Measurements from ENCODE around the gene SLC25A26.
"Not testable (repeated sequence)": the region's sequence is repeated elsewhere in the genome, so short reads cannot be mapped to it uniquely, and the experiment has no call there.

Gene SLC25A26

DNA sequence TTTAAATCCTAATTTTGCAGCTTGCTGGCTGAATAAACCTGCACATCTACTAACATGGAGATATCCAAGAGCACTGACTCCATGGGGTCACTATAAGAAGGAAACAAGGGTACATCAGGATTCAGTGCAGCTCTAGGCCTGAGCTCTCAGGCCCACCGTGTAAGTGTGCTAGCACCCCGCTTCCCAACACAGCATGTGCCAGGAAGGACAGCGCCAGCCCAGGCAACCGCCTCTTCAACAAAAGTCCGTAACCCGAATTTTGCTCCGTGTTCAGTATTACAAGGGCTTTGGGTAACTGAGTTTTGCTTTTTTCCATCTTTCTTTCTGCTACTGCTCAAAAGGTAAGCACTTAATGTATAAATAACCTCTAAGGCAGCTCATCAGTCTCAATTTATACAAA is 190.2 kb downstream of the SLC25A26 start:
- no peak for DNase-seq (ENCODE audit: low read depth in 2 of 2)

DNA sequence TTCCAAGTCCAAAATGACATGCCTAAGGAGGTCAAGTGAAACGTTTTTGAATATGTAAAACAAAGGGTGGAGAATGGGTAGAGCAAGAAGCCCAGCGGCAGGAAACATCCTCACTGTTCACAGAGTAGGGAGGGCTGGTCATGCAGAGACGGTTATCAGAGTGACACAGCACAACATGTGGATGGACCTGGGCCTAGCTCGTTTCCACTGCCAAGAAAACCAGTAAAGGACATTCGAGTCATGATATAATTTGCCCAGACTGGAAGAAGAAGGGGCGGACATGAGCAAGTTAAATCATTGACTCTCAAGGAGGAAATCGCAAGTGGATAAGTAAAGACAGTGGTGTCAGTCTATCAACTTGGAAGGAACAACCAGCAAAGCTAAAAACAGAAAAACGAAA is 190.7 kb downstream of the SLC25A26 start:
- no peak for DNase-seq (ENCODE audit: low read depth in 2 of 2)

DNA sequence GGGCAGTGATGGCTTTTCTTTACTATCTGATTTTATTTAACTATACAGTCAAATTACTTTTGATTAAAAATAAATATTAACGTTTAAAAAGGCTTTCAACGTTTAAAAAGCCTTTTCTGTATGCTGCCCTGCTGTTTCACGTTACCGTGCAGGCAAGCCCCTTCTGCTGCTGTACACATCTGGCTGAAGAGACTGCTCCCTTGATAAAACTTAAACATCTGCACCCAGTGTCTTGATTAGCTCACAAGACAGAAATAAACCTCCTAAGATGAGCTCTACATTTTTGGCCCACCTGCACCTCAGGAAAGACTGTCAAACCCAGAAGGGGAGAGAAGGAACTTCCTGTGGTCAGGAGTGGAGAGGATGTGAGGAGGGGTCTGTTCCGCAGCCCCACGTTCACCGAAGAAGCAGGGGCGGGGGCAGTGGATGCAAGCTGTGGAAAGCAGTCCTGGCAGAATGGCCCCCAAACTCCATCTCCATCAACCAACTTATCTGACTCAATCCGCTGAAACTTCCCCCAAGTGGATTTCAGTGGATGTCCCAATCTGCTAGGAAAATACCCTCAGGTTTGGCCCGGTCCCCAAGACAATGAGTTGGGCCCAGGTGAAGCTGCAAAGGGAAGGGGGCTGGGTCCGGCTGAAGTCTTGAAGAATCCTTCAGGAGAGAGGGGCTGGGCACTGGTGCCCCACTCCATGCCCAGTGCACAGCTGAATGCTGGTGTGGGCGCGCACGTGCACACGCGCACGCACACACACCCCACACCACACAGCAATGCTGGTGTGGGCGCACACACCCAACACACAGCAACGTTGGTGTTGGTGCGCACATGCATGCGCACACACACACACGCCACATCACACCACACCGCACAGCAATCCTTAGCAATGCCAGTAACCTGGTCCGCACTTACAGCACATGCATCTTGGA is 191.4 kb downstream of the SLC25A26 start:
- no peak for DNase-seq (ENCODE audit: low read depth in 2 of 2)

DNA sequence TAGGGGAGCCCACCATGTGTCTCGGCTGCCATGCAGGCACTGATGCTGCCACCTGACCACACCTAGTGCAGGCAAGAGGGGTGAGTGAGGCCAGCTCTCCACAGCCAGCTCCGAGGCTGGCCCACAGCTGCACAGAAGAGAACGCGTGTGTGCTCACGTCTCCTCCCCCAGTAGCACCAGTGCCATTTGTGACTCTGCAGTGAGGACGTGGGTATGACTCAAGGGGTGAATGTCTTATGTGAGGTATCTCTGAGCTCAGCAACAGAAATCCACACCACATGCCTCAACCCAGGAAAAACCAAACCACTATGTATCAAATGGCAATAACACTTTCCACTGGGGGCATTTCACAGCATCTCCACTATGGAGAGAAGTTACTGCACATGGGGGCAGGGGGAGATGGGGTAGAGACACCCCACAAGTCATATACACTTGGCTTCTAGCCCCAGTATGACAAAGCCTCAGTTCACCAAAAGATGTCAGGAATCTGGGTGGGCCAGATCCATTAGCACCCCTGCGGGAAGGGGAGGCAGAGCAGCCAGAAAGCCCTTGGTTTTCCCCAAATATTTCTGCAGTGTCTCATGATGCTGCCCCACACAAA is 192.4 kb downstream of the SLC25A26 start:
- peak in 1 of 2 donors; percentile 16 for DNase-seq (ENCODE audit: low read depth in 2 of 2)

DNA sequence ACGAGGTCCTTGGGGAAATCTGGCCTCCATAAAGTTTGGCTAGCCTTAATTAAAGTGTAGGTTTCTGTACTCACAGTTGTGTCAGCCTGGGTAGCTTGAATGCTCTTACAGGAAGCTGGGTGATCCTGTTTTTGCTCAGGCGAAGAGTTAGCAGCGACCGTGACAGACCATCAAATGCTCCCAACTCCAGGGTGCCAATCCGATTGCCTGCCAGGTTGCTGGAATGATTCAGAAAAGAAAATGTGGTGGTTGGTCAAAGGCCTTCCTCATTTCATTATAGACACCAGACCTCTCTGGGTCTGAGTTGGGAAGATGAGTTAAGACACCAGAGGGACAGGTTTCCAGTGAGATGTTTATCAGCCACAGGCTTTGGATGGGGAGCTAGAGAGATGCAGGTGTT is 194.0 kb downstream of the SLC25A26 start:
- no peak for DNase-seq (ENCODE audit: low read depth in 2 of 2)

DNA sequence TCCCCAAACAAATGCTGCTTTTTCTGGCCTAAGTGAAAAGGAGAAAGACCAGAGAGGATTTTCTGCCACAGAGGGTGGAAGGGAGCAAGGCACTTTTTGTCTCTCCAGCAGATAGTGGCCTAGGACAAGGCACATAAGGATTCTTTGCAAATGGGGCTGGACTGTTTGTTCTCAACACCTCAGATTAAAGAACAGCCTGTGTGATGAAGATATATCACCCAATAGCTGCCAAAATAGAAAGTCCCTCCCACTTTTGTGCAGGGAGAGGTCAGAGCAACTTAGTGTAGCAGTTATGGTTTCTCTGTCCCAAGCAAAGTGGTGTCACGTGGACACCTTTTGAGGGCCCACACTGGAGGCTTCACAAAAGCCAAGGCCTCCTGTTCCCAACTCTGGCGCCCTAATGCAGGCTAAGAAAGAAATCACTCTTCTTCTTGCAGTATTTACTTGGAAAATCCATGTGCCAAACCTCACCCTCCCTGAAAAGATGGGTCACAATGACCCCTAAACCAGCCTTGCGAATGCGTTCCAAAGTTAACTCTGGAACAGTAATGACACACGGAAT is 195.1 kb downstream of the SLC25A26 start:
- no peak for DNase-seq (ENCODE audit: low read depth in 2 of 2)

DNA sequence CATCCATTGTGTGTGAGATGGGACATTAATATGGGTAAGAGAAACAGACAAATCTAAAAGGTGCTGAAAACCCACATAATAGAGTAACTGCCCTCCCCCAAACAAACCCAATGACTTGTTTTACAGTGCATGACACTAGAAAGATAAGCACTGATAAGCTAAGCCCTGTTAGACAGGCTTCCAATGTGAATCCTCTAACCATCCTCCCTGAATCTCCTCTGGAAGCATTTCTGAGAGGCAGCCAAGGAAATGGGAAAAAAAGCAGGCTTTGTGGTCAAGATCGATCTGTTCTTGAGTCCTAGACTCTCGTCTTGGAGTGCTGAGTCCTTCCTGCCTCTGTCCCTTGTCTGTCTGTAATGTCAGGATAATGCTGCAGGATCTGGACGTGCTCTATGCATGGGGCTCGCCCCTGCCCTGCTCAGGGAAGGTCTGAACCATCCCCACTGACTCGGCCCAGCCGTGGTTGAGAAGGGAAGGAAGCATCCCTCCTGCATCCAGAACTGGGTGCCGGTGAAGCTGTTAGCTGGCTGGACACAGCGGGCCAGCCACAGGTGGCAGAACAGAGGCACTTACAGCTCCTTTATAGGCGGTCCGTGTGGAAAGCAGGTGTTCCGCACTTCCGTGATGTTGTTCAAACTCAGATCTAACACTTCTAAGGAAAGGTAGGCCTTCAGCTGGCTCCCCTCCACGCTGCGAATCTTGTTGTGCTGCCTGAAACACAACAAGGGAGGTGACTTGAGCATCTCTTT is 195.9 kb downstream of the SLC25A26 start:
- no peak for DNase-seq (ENCODE audit: low read depth in 2 of 2)

DNA sequence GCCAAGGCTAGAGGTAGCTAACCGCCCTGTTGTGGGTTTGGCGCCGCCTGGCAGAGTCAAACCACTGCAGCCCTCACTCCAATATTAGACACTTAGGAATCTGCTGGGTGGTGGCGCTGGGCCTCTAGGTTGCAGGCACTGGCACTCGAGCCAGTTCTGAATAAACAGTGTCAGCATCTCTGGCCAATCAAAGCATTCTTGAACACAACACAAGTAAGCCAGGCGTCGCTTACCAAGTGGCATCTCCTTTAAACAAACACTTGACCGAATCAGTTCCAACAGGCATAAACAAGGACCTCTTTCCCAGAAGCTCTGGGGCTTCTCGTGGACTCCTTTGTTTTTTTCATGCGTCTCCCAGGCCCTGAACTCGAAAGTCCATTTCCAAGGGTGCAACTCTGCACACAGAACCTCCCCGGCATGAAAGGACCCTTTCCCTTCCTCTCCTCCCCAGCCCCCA is 197.7 kb downstream of the SLC25A26 start:
- no peak for DNase-seq (ENCODE audit: low read depth in 2 of 2)

DNA sequence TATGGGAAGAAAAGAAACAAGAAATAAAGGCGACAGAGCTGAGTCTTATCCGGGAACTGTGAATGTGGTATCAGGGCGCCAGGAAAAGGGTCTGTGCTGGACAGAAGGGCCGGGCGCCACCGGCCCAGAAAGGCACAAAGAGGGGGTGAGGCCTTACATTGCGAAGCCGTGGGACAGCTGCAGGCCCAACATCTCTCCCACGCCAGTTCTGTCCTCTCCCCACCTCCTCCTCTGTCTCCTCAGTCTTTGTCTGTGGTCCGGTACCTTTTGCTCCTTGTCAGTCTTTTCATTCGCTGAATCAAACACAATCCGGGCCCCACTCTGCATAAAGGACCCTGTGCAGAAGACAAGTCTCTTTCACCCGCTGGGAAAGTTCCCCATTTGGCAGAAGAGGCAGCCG is 198.2 kb downstream of the SLC25A26 start:
- DNase-seq (ENCODE audit: low read depth in 2 of 2), result no peak

DNA sequence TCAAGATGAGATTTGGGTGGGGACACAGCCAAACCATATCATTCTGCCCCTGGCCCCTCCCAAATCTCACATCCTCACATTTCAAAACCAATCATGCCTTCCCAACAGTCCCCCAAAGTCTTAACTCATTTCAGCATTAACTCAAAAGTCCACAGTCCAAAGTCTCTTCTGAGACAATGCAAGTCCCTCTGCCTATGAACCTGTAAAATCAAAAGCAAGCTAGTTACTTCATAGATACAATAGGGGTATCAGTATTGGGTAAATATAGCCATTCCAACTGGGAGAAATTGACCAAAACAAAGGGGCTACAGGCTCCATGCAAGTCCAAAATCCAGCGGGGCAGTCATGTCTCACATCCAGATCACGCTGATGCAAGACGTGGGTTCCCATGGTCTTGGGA is 200.3 kb downstream of the SLC25A26 start:
- DNase-seq (ENCODE audit: low read depth in 2 of 2), result not testable (repeated sequence)

DNA sequence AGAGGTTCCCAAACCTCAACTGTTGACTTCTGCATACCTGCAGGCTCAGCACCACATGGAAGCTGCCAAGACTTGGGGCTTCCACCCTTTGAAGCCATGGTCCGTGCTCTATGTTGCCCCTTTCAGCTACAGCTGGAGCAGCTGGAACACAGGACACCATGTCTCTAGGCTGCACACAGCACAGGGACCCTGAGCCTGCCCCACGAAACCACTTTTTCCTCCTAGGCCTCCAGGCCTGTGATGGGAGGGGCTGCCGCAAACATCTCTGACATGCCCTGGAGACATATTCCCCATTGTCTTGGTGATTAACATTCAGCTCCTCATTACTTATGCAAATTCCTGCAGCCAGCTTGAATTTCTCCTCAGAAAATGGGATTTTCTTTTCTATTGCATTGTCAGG is 201.1 kb downstream of the SLC25A26 start:
- DNase-seq (ENCODE audit: low read depth in 2 of 2), result not testable (repeated sequence)

DNA sequence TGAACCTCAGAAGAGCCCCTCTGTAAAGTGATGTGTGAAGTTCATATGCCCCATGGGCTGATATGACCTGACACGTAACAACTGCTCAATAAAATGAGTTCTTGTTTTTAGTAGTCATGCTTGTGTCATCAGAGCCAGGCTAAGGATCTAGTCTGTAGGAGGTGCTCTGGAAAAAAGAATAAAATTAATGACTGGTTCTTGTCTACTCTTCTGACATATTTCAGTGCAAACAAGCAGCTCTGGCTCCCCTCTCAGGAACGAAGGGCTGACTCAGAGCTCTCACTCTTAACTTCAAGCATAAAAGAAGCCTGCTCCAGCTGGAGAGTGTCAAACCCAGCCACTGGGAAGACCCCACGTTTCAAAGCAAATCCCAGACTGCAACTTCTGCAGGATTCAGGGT is 203.0 kb downstream of the SLC25A26 start:
- DNase-seq (ENCODE audit: low read depth in 2 of 2), result no peak

DNA sequence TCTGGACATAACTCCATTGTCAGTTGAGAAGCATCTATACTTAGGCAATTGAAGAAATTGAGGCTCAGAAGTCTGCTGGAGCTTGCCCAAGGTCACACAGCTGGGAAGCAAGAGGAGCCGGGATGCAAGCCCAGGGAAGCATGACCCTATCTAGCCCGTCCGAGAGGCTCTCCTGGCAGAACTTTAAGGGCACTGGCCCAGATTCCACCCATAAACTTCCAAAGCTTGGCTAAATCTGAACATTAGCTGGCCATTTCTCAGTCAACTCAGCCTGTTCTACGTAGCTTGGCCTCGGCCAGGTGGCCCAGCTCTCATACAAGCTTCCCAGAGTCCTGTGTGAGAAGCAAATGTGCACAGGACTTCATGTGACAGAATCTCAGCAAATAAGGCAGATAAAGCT is 204.2 kb downstream of the SLC25A26 start:
- DNase-seq (ENCODE audit: low read depth in 2 of 2), result no peak

DNA sequence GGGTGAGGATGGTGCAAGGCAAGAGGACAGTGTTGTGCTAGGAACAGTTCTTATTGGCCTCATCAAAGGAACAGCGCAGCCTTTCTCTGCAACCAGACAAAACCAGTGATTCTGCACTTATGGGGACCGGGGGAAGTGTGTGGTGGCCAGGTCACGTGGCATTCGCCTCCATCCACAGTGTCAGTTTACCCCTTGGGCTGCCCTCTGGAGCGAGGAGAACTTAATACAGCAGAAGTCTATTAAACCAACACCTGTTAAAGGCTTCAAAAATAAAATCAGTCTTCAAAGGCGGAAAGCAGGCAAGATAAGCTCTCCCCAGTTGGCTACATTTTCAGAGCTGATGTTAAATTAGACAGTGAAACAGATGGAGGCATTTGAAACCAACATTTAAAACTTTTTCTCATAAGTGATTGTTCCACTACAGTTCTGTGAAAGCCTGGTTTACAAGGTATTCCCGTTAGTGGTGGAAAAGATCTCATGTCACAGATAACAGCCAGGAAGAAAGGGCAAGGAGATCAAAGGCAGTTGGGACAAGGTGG is 204.8 kb downstream of the SLC25A26 start:
- DNase-seq (ENCODE audit: low read depth in 2 of 2), result no peak

DNA sequence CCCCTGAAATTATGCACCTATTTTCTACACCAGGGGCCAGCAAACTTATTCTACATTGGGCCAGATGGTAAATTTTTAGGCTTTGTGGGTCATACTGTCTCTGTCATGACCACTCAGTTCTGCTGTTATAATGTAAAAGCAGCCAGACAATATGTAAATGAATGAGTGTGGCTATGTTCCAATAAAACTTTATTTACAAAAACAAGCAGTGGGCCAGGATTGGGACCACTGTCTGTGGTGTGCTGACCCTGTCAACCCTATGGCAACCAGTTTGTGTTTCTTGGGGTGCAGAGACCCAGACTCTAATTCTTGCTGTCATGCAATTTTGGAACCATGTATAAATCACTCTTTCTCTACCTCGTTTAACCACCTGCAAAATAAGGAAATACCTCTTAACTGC is 205.3 kb downstream of the SLC25A26 start:
- no peak for DNase-seq (ENCODE audit: low read depth in 2 of 2)

DNA sequence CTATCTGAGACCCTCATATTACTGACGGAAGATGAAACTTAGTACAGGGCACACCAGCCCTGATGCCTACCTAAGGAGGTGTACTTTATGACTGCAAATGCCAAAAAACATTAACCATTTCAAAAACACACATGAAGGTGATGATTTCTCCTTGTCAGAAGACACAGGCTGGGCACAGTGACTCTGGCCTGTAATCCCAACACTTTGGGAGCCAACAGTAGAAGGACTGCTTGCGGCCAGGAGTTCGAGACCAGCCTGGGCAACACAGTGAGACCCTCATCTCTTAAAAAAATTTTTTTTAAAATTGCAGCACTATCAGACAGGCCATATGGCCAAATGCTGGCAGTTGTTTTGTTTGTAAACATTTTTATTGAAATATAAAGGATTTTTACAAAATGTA is 206.6 kb downstream of the SLC25A26 start:
- DNase-seq (ENCODE audit: low read depth in 2 of 2), result no peak

DNA sequence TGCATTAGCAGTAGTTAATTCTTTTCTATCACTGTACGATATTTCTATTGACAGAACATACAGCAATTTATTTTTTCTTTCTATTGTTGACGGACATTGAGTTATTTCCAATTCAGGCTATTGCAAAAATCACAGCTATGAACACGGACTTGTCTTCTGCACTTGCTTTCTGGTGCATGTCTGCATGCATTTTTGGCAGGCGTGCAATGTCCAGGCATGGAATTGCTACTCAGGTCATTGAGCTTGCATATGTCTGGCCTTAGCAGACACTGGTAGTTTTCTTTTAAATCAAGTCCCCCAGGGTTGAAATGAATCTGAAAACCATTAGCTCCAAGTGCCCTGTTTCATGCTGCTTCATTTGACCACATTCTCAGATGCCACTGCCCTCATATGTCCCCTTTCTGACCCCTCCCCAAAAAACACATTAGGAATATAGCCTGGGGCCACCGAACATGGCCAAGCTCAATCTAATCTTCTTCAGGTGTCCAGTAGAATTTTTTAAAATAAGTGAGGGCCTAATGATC is 207.2 kb downstream of the SLC25A26 start:
- DNase-seq (ENCODE audit: low read depth in 2 of 2), result no peak
